GM18499 (cell line): Measurements from ENCODE around the gene PDLIM5.

ENCODE experiments used
- ATAC-seq: cut with Tn5 transposase; IDR thresholded peaks from one replicate; pipeline ENCODE4 v1.9.1; 2021; ENCODE audit warnings: moderate number of reproducible peaks; ENCODE audit not compliant: insufficient read depth, unreplicated experiment

PDLIM5 gene

DNA sequence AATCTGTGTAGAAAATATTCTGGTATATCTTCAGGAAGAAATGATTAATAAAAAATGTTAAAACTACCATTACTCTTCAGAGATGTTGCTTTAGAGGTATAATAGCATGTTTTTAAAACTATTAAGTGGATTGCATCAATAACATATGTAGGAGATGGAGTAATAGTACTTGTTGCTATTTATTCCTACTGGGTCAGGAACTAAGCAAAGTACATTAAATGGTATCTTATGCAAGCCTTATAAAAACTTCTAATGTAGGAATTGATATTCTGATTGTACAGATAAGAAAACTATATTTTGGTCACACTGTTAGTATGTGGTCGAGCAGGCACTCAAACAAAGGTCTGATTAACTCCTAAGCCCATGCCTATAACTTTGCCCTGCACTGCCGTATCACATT lies 31.4 kb upstream of the PDLIM5 start:
- no peak for ATAC-seq

GRCh38 chr4:94426783-94427182 lies 25.0 kb upstream of the PDLIM5 start:
- ATAC-seq = no peak

GRCh38 chr4:94428884-94429283 lies 22.9 kb upstream of the PDLIM5 start:
- no peak for ATAC-seq

DNA sequence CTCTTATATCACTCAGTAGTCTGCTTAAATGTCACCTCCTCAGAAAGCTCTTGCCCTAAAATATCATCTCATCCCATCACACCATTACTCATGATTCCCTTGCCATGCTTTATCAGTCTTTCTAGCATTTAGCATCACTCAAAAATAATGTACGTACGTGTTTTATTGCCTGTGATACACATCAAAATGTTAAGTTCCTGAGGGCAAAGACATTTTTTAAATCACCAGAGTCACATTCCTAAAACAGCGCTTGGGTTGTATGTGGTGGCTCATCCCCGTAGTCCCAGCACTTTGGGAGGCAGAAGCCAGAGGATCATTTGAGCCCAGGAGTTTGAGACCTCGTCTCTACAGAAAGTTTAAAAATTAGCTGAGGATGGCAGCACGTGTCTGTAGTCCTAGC lies 21.3 kb upstream of the PDLIM5 start:
- ATAC-seq = no peak

GRCh38 chr4:94431388-94431787 lies 20.4 kb upstream of the PDLIM5 start:
- no peak for ATAC-seq

GRCh38 chr4:94434505-94434904 lies 17.2 kb upstream of the PDLIM5 start:
- ATAC-seq = no peak

DNA sequence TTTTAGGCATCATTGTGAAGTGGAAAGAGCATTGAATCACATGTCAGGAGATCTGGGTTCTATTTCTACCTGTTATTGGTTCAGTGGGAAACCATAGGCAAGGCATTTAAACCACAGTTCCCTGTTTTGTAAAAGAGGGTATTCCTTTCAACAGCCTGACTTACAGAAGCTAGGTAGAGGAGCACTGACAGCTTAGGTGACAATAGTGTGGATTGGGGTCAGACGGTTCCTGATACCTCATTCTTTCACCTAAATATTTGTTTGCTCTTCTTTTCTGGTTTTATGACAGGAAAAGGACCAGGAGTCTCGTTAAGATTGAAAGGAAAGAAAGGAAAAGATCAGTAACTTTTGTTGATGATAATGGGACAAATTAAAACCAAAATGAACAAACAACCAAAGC lies 15.9 kb upstream of the PDLIM5 start:
- ATAC-seq = no peak

DNA sequence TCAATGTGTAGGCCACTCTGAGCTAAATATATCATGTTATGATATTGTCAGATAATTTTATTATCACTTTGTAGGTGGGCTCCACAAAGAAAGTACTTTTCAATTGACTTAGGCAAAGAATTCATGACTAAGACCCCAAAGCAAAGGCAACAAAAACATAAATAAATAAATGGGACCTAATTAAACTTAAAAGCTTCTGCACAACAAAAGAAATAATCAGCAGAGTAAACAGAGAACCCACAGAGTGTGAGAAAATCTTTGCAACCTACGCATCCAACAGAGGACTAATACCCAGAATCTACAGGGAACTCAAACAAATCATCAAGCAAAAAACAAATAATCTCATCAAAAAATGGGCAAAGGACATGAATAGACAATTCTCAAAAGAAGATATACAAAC lies 15.2 kb upstream of the PDLIM5 start:
- ATAC-seq = no peak

DNA sequence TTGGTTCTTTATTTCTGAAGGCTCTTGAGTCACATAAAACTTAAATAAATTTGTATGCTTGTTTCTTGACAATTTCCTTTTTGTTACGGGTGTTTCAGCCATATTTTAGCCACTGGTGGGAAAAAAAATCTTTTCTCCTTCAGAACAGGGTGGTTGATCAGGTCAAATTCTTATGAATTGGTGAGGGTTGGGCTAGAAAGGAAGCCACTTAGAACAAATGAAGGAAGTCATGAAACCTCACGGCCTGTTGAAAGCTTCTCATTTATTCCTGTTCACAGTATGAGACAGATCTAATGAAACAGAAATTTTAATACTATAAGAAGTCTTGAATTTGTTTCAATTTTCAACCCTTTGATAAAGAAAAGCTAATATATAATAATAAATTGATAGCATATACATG lies 12.1 kb upstream of the PDLIM5 start:
- ATAC-seq = no peak

DNA sequence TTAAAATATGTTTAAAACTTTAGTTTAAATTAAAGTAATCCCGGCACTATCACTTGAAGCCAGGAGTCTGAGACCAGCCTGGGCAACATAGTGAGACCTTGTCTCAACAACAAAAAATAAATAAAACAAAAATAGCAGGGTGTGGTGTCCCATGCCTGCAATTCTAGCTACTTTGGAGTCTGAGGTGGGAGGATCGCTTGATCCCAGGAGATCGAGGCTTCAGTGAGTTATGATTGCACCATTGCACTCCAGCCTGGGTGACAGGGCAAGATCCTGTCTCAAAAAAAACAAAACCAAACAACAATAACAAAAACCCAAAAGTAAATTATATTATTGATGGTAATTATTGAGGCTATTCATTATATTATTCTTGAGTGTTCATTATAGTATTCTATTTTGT lies 9.9 kb upstream of the PDLIM5 start:
- ATAC-seq = no peak

DNA sequence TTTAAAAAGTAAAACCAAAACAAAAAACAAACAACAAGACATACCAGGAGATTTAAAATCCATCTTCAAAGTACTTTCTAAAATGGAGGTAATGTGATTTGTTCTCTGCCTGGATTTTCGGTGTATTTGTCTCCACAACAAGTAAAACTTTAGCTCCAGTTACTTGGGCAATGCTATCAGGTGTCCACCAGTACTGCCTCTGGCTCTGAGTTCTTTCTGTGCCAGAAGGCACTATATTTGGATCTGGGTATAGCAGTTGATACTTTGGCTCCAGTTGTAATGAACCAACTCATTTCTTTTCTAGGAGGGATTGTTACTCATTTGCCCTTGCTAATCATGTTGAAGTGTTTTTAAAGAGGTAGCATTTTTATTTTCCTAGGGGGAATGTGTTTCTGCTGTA lies 9.5 kb upstream of the PDLIM5 start:
- ATAC-seq = no peak

GRCh38 chr4:94446386-94446785 lies 5.4 kb upstream of the PDLIM5 start:
- ATAC-seq = no peak

GRCh38 chr4:94447754-94448411 lies 3.9 kb upstream of the PDLIM5 start:
- no peak for ATAC-seq

DNA sequence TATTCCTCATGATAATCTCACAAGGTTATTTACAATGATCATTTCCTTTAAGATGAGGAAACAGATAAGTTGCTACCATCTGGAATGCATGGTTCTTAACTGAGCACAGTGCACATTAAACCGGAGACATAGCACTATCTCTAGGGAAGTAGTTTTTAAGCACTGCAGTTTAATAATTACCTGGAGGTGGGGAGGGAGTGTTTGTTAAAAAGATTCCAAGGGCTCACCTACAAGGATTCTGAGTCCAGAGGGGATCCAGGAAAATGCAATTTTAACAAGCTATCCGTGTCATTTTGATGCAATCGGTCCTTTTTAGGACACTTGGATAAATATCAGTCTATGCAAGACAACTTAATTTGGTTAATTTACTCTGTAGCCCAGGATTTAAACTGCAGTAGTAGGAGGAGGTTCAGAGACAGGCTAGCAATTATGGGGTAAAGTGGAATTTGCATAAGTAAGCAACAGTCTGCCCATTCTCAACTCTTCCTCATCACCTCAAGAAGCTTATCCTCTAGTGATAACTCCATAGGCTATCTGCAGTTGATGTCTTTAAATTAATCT lies 2.8 kb upstream of the PDLIM5 start:
- ATAC-seq = no peak

DNA sequence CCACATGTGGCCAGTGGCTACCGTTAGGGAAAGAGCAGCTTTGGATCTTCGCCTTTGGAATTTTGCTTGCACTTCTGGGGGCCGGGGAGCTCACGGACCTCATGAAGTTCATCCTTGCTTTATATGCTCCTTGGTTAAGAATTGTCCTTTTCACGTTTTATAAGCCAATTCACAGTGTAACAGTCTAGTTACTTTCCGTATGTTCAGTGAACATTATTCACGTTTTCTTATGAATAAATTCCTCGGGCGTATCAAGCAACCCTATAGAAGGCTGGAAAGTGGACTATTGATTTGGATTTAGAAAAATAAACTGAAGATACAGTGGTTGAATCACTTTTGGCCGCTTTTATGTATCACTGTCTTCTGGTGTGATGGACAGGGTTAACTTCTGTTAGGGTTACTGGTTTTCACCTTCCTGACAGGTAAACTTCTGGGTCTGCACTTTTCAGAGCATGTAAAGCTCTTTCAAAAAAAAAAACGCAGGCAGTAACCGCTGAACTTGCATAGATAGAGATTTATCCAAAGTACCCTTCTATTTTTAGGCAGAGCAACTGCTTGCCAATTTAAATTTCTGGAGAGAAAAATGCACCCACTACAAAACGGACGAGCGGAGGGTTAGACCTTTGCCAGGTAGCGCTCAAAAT lies 569 bp upstream of the PDLIM5 start:
- ATAC-seq = no peak

DNA sequence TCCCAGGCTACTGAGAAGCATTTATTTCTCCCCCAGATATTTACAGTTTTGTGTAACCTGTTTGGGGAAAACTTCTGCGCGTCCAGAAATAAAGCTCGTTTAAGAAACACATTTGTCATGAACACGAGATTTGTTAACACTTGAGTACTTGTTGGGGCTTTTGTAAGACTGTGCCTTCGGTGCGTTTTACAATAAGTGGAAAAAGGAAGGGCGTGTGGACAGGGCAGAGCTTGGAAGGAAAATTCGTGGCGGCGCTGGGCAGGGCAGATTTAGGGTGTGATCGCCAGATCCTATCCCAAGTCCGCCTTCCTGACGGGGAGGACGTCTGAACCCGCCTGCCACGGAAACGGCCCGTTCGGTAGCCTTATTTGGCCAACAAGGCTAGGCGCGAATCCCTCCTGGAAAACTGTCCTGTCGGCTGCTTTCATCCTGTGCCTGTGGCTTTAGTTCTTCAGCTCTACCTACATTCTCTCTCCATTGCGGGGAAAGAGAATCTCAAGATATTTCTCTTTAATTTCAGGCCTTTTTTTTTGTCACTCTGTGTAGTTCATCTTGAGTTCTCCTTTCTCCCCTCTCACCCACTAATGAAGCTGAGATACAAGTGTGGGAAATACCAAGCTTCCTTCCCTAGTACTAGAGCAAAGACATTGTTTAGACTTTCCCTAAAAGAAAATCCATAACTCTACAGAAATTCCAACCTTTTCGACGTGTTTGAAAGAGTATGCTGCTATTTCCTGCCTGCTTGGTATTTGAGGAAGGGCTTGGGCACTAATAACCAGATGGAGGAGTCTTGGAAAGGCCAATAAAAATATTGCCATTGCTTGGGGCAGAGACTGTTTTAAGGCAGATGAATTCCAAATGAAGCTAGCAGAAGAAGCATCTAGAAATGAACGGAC lies 982 bp downstream of the PDLIM5 start:
- no peak for ATAC-seq

DNA sequence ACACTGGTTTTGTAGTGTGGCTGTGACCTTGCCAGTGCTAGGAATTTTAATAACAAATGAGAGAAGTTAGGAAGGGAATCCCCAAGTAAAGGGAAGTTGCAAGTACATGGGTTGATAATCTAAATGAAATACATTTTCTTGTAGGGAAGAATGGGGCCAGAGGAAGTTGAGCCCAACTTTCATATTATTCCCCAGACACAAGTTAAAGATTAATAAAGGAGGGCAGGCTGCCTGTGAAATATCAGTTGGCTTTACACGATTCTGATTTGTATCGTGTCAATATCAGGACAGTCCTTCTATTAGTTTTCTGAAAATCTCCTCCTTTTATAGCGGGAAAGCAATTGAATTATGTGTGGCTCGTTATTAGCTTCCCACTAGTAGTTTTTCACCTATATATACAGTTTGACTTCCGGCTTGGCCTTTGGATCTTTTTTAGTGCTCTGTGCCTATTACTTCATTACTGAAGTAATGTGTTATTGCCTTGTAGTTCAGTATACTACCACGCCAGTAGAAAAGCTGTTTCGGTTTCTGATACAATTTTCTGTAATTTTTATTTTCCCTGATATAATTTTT lies 1.7 kb downstream of the PDLIM5 start:
- ATAC-seq = no peak

- ATAC-seq = no peak
Measured at GRCh38 chr4:94454405-94454804, 2.7 kb downstream of the PDLIM5 start.

- ATAC-seq = no peak
Measured at GRCh38 chr4:94455081-94455480, 3.3 kb downstream of the PDLIM5 start.

DNA sequence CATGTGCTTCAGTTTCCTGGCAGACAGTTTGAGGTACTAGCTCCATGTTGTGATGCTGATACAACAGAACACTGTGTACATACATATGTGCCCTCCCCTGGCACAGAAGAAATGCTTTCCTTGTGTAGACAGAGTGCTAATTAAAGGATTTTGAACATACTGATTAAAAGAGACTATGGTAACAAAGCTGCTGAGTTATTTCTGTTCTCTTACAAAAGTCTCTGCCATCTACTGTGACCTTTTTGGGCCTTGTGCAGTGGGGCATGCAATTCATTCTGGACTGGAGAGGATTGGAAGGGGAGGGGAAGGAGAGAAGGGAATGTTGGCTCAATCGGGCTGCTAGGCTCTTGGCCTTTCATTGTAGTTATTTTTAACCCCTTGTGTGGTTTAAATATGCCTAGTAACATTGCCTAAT lies 6.0 kb downstream of the PDLIM5 start:
- no peak for ATAC-seq

GRCh38 chr4:94458682-94459081 lies 6.9 kb downstream of the PDLIM5 start:
- ATAC-seq = no peak
